Hepatocyte (in vitro differentiated cells): Measurements from ENCODE around the gene ZNF446.

ENCODE experiments used
- EZH2 ChIP-seq: fragments of 200-600 bp; sonication (generic); IDR thresholded peaks from 2 replicates; pipeline ENCODE4 v1.6.1; 2016; ENCODE audit warnings: antibody characterized with exemption, mild to moderate bottlenecking, borderline replicate concordance
- EZH2phosphoT487 ChIP-seq: fragments of 200-600 bp; sonication (generic); IDR thresholded peaks from one replicate; pipeline ENCODE4 v1.6.1; 2018; ENCODE audit warnings: antibody characterized with exemption, mild to moderate bottlenecking, low read depth, moderate library complexity; ENCODE audit not compliant: unreplicated experiment, severe bottlenecking
- TF ChIP-seq, protein P1 (sequence below): fragments of 200-600 bp; sonication (generic); IDR thresholded peaks from 2 replicates; pipeline ENCODE4 v1.5.1; 2016; ENCODE audit warnings: antibody characterized with exemption, mild to moderate bottlenecking; ENCODE audit not compliant: poor library complexity

DNA sequence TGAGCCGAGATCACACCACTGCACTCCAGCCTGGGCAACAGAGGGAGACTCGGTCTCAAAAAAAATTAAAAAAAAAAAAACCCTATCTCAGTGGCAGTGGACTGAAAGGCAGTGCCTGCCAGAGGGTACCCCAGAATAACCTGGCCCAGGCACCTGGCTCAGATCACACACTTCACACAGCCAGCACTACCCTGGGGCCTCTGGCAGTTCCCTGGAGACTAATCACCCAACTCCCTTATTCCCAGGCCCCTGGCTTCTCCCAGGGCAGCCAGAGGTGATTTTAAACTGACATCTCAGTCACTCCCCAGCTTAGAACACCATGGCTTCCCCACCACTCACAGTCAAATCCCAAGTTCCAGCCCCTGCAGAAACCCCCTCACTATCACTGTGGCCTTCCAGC lies 39.1 kb downstream of the ZNF446 start:
- TF ChIP-seq, protein P1, sequence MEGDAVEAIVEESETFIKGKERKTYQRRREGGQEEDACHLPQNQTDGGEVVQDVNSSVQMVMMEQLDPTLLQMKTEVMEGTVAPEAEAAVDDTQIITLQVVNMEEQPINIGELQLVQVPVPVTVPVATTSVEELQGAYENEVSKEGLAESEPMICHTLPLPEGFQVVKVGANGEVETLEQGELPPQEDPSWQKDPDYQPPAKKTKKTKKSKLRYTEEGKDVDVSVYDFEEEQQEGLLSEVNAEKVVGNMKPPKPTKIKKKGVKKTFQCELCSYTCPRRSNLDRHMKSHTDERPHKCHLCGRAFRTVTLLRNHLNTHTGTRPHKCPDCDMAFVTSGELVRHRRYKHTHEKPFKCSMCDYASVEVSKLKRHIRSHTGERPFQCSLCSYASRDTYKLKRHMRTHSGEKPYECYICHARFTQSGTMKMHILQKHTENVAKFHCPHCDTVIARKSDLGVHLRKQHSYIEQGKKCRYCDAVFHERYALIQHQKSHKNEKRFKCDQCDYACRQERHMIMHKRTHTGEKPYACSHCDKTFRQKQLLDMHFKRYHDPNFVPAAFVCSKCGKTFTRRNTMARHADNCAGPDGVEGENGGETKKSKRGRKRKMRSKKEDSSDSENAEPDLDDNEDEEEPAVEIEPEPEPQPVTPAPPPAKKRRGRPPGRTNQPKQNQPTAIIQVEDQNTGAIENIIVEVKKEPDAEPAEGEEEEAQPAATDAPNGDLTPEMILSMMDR, result no peak
- TF ChIP-seq EZH2, result no peak
- no peak for TF ChIP-seq EZH2phosphoT487
